ENCODE data around the gene RNF157.

- TF ChIP-seq CTCF (IDR thresholded peaks at IDR 0.05) (no peak), POLR2A (IDR thresholded peaks at IDR 0.05) (no peak)
Measured at GRCh38 chr17:76159157-76159556, 81.1 kb downstream of the RNF157 start.

All from heart left ventricle (tissue), 13 donors.